Measurements from ENCODE around the gene SH2D6.

Gene SH2D6

DNA sequence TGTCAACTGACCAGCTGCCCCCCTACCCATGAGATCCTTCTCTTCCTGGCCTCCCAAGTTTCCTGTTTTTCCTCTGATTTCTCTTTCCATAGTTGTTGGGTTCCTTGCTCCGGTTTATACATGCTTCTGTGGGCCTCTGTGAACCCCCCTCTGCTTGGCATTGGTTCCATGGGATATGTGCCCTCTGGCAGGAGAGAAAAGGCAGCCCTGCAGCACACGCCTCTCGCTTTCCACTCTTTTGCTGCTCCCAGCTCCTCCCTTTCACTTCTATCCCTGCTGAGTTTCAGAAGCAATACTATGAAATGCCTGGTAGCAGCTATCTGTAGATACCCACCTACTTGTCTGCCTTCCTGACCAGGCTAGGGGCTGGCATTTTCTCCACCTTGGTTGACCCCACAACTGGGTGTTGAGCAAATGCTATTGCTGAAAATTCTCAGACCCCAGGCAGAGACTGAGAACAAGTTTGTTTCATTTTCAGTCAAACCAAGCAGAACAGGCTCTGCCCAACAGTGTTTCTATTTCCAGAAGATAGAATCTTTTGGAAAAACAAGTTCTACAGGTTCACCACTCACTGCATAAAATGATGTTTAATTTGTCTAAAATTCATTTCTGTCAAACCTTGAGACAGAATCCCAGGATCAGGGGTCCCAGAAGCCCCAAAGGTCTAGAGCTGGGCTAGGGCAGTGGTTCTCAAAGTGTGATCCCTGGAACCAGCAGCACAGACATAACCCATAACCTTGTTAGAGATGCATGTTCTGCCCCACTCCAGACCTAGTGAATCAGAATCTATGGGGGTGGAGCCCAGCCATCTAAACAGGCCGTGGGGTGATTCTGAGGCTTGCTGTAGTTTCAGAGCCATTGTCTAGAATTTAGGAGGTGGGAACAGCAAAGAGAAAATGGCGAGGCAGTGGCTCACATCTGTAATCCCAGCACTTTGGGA is 21.7 kb upstream of the SH2D6 start:
- H3K4me3 ChIP-seq (ENCODE audit: low read depth, low read length), result no peak overlapping the region
- H3K36me3 ChIP-seq, result no peaks in the 10 kb centered on the region
- DNase-seq, result no peak
- no peaks in the 10 kb centered on the region for H3K27me3 ChIP-seq
- H3K9me3 ChIP-seq, result no peaks in the 10 kb centered on the region
- TF ChIP-seq, protein P1, sequence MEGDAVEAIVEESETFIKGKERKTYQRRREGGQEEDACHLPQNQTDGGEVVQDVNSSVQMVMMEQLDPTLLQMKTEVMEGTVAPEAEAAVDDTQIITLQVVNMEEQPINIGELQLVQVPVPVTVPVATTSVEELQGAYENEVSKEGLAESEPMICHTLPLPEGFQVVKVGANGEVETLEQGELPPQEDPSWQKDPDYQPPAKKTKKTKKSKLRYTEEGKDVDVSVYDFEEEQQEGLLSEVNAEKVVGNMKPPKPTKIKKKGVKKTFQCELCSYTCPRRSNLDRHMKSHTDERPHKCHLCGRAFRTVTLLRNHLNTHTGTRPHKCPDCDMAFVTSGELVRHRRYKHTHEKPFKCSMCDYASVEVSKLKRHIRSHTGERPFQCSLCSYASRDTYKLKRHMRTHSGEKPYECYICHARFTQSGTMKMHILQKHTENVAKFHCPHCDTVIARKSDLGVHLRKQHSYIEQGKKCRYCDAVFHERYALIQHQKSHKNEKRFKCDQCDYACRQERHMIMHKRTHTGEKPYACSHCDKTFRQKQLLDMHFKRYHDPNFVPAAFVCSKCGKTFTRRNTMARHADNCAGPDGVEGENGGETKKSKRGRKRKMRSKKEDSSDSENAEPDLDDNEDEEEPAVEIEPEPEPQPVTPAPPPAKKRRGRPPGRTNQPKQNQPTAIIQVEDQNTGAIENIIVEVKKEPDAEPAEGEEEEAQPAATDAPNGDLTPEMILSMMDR (IDR thresholded peaks at IDR 0.05; ENCODE audit: low read depth, low read length), result no peak
- H3K4me1 ChIP-seq, result no peaks in the 10 kb centered on the region

DNA sequence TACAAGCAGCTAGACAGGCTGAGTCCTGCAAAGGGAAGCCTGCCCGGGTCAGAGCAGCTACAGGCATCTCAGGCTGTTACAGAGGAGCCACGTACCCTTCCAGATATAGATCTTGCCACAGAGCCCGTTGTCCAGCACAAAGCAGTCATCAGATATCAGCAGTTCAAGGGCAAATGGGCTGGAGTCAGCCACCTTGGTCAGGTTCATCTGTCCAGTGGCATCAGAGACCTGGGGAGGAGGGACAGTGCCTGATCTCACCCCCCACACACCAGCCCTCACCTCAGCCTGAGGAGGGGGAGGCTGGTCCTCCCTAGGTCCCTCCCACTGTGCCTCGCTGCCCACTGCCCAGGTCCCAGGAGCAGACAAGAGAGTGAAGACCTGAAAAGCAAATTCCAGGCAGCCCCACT is 20.6 kb upstream of the SH2D6 start:
- Histone ChIP-seq H3K27me3 (no peaks in the 10 kb centered on the region), H3K9me3 (no peaks in the 10 kb centered on the region), H3K4me1 (no peaks in the 10 kb centered on the region), H3K4me3 (ENCODE audit: low read depth, low read length) (no peak overlapping the region), H3K36me3 (no peaks in the 10 kb centered on the region)
- TF ChIP-seq, protein P1 (IDR thresholded peaks at IDR 0.05; ENCODE audit: low read depth, low read length), result no peak
- no peak for DNase-seq

DNA sequence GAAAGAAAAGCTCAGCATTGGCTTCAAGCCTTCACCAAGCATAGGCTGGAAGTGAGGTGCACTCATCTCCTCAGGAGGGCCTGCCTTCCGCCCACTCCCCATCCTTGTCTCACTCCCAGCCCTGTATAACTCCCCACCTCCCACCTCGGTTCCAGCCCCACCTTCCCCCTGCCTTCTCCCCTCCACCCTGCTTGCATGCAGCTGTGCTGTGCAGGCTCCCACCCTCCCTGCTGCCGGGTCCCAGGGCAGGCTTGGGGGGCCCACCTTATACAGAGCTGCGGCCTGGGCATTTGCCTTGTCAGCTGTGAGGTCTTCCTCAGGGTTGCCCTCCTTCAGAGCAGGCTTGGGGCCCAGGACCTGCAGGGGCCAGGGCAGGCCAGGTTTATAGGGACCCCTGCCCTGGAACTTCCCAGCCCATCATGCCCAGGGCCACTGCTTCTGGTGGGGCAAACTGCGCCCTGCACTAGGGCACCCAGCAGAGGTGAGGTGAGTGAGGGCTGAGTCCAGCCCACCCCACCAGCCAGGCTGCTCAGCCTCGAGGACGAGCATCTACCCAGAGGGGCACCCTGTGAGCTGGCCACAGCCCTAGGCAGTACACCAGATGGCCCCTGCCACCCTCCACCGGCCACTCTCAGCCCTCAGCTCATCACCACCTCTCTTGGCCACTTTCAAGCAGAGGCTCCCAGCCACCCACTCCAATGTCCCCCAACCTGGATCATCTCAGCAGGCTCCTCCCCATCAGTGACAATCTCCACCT is 19.9 kb upstream of the SH2D6 start:
- H3K9me3 ChIP-seq, result no peaks in the 10 kb centered on the region
- no peak overlapping the region for H3K4me3 ChIP-seq (ENCODE audit: low read depth, low read length)
- TF ChIP-seq, protein P1 (IDR thresholded peaks at IDR 0.05; ENCODE audit: low read depth, low read length), result no peak
- no peaks in the 10 kb centered on the region for H3K36me3 ChIP-seq
- DNase-seq, result no peak
- H3K27me3 ChIP-seq, result no peaks in the 10 kb centered on the region
- no peaks in the 10 kb centered on the region for H3K4me1 ChIP-seq

DNA sequence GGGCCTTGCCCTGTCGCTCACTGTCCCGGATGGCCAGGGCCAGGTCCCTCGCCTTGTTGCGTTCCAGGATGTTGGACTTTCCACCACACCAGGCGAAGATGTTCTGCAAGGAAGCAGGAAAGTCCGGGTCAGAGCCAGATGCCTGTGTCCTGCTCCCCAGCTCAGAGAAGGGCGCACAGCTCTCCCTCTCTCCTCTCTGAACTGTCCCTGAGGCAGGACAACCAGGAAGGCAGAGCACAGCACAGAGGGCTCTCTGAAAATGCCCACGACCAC is 19.4 kb upstream of the SH2D6 start:
- Histone ChIP-seq H3K9me3 (no peaks in the 10 kb centered on the region), H3K4me3 (ENCODE audit: low read depth, low read length) (no peak overlapping the region), H3K4me1 (no peaks in the 10 kb centered on the region), H3K27me3 (no peaks in the 10 kb centered on the region), H3K36me3 (no peaks in the 10 kb centered on the region)
- TF ChIP-seq, protein P1 (IDR thresholded peaks at IDR 0.05; ENCODE audit: low read depth, low read length), result no peak
- no peak for DNase-seq

DNA sequence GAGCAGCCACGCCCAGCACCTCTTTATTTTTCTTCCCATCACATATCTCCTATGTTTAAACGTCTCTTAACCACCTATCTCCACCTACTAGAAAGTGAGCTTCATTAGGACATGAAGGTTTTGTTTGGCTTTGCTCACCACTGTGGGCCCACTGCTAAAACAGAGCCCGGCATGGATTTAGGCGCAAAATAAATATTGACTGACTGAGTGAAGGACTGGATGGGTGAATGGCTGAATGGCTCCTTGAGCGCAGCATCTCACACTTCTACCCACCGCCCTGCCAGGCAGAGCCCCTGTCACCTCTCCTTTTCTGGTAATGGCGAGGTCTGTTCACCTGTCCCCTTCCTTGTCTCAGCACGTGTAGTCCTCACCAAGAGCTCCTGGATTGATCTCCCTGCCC is 18.5 kb upstream of the SH2D6 start:
- no peaks in the 10 kb centered on the region for H3K36me3 ChIP-seq
- no peak overlapping the region for H3K4me3 ChIP-seq (ENCODE audit: low read depth, low read length)
- DNase-seq, result no peak
- H3K4me1 ChIP-seq, result no peaks in the 10 kb centered on the region
- TF ChIP-seq, protein P1 (IDR thresholded peaks at IDR 0.05; ENCODE audit: low read depth, low read length), result no peak
- no peaks in the 10 kb centered on the region for H3K27me3 ChIP-seq
- H3K9me3 ChIP-seq, result no peaks in the 10 kb centered on the region

All from BE2C (cell line).